ENCODE results near the gene ARRB2.

Gene ARRB2

GRCh38 chr17:4743216-4743615, 32.8 kb downstream of the ARRB2 start:
- ATAC-seq, result no peak
- TF ChIP-seq CREB5 (CRISPR knock-in tag; IDR thresholded peaks at IDR 0.05; ENCODE audit: low read depth), result no peak
- no peak for TF ChIP-seq ISL1 (CRISPR knock-in tag; IDR thresholded peaks at IDR 0.05)
- no peak for TF ChIP-seq ZC3H10 (CRISPR knock-in tag; IDR thresholded peaks at IDR 0.05)
- TF ChIP-seq BACH2 (CRISPR knock-in tag; IDR thresholded peaks at IDR 0.05; ENCODE audit: borderline replicate concordance), result no peak
- no peak for TF ChIP-seq RARB (CRISPR knock-in tag; IDR thresholded peaks at IDR 0.05)
- no peak for TF ChIP-seq POU6F1 (CRISPR knock-in tag; IDR thresholded peaks at IDR 0.05; ENCODE audit: borderline replicate concordance, low read depth)
- no peak for TF ChIP-seq ZNF70 (CRISPR knock-in tag; IDR thresholded peaks at IDR 0.05)
- no peak for TF ChIP-seq TSHZ2 (CRISPR knock-in tag; IDR thresholded peaks at IDR 0.05)
- TF ChIP-seq GLIS3 (CRISPR knock-in tag; IDR thresholded peaks at IDR 0.05), result no peak
- no peak for TF ChIP-seq ARNTL (CRISPR knock-in tag; IDR thresholded peaks at IDR 0.05; ENCODE audit: borderline replicate concordance, low read depth)
- TF ChIP-seq ZNF8 (CRISPR knock-in tag; IDR thresholded peaks at IDR 0.05), result no peak

GRCh38 chr17:4743898-4744297, 33.5 kb downstream of the ARRB2 start:
- no peak for ATAC-seq
- TF ChIP-seq CSRNP3 (CRISPR knock-in tag; IDR thresholded peaks at IDR 0.05) (no peak), TSHZ2 (CRISPR knock-in tag; IDR thresholded peaks at IDR 0.05) (no peak), ZFP3 (CRISPR knock-in tag; IDR thresholded peaks at IDR 0.05) (no peak), PATZ1 (CRISPR knock-in tag; IDR thresholded peaks at IDR 0.05; ENCODE audit: borderline replicate concordance) (no peak), ARNTL (CRISPR knock-in tag; IDR thresholded peaks at IDR 0.05; ENCODE audit: borderline replicate concordance, low read depth) (no peak), ZNF565 (CRISPR knock-in tag; conservative IDR thresholded peaks at IDR 0.05; ENCODE audit: low read depth) (no peak), ZFP30 (CRISPR knock-in tag; IDR thresholded peaks at IDR 0.05) (no peak), ZC3H10 (CRISPR knock-in tag; IDR thresholded peaks at IDR 0.05) (no peak), POU6F1 (CRISPR knock-in tag; IDR thresholded peaks at IDR 0.05; ENCODE audit: borderline replicate concordance, low read depth) (no peak), GLIS3 (CRISPR knock-in tag; IDR thresholded peaks at IDR 0.05) (no peak), ESRRG (CRISPR knock-in tag; IDR thresholded peaks at IDR 0.05) (no peak), PPARA (CRISPR knock-in tag; IDR thresholded peaks at IDR 0.05; ENCODE audit: borderline replicate concordance) (no peak)

Data from SK-N-SH treated with all-trans-retinoic acid at 6 μM for 48 hours (cell line).